OCI-LY1 (cell line): ENCODE results near the gene IREB2.

Experiments used
- H2AFZ ChIP-seq: fragments of 200-600 bp; sonication (generic), shearing (Covaris generic); 2 replicates; pipeline ENCODE4 v1.6.0; 2014; ENCODE audit warnings: antibody characterized with exemption, mild to moderate bottlenecking, low read length
- H3F3A ChIP-seq: fragments of 200-600 bp; sonication (generic), shearing (Covaris generic); 2 replicates; pipeline ENCODE4 v1.6.0; 2014; ENCODE audit warnings: mild to moderate bottlenecking, antibody characterized with exemption, low read length, moderate library complexity; ENCODE audit not compliant: insufficient read depth
- H3K27ac ChIP-seq: fragments of 200-600 bp; sonication (generic); 2 replicates; pipeline ENCODE4 v1.5.1; 2014; ENCODE audit warnings: low read length, mixed run types, mild to moderate bottlenecking, low read depth; ENCODE audit not compliant: poor library complexity, severe bottlenecking
- H3K27me3 ChIP-seq: fragments of 200-600 bp; sonication (generic); 2 replicates; pipeline ENCODE4 v1.6.0; 2014; ENCODE audit warnings: antibody characterized with exemption, mild to moderate bottlenecking, low read length, moderate library complexity; ENCODE audit not compliant: insufficient read depth
- H3K36me3 ChIP-seq: fragments of 200-600 bp; sonication (generic); 2 replicates; pipeline ENCODE4 v1.6.1; 2014; ENCODE audit warnings: mild to moderate bottlenecking, antibody characterized with exemption, low read length, moderate library complexity, mixed read lengths; ENCODE audit not compliant: insufficient read depth
- H3K4me1 ChIP-seq: fragments of 200-600 bp; sonication (generic); 2 replicates; pipeline ENCODE4 v1.5.1; 2014; ENCODE audit warnings: mild to moderate bottlenecking, low read length, moderate library complexity; ENCODE audit not compliant: insufficient read depth, severe bottlenecking
- H3K4me2 ChIP-seq: fragments of 200-600 bp; sonication (generic), shearing (Covaris generic); 2 replicates; pipeline ENCODE4 v1.6.1; 2014; ENCODE audit warnings: low read length
- H3K4me3 ChIP-seq: fragments of 200-600 bp; sonication (generic); 2 replicates; pipeline ENCODE4 v1.5.1; 2014; ENCODE audit warnings: low read length, low read depth, mild to moderate bottlenecking, mixed read lengths; ENCODE audit not compliant: poor library complexity, severe bottlenecking
- H3K79me2 ChIP-seq: fragments of 200-600 bp; shearing (Covaris generic); 2 replicates; pipeline ENCODE4 v1.6.1; 2016; ENCODE audit warnings: mixed run types, low read length, mixed read lengths; ENCODE audit not compliant: insufficient read depth
- H3K9ac ChIP-seq: fragments of 200-600 bp; sonication (generic), shearing (Covaris generic); 2 replicates; pipeline ENCODE4 v1.6.1; 2014; ENCODE audit warnings: mild to moderate bottlenecking, low read length, mixed read lengths
- H3K9me2 ChIP-seq: fragments of 200-600 bp; sonication (generic), shearing (Covaris generic); 2 replicates; pipeline ENCODE4 v1.6.1; 2014; ENCODE audit warnings: low read depth, mild to moderate bottlenecking, low read length, mixed read lengths
- H3K9me3 ChIP-seq: fragments of 200-600 bp; shearing (Covaris generic); 2 replicates; pipeline ENCODE4 v1.6.1; 2014; ENCODE audit warnings: low read length, mixed read lengths
- H4K20me1 ChIP-seq: fragments of 200-600 bp; sonication (generic), shearing (Covaris generic); 2 replicates; pipeline ENCODE4 v1.6.0; 2016; ENCODE audit warnings: mild to moderate bottlenecking, low read length; ENCODE audit not compliant: insufficient read depth
- CTCF ChIP-seq: fragments of 200-600 bp; sonication (generic), shearing (Covaris generic); IDR thresholded peaks from 2 replicates; pipeline ENCODE4 v1.5.1; 2017; ENCODE audit warnings: mild to moderate bottlenecking, antibody characterized with exemption, low read length, moderate library complexity, mixed read lengths
- EZH2 ChIP-seq: fragments of 200-600 bp; sonication (generic), shearing (Covaris generic); IDR thresholded peaks from 2 replicates; pipeline ENCODE4 v1.8.0; 2017; ENCODE audit warnings: borderline replicate concordance, mixed run types, mild to moderate bottlenecking, antibody characterized with exemption, low read length, moderate library complexity, mixed read lengths

The IREB2 gene

GRCh38 chr15:78445875-78446274, 7.9 kb downstream of the IREB2 start:
- no peaks in the 10 kb centered on the region for H3K27me3 ChIP-seq
- peaks cover 75% of the 10 kb centered on the region for H3K36me3 ChIP-seq
- H3K9ac ChIP-seq, result no peak overlapping the region
- no peaks in the 10 kb centered on the region for H3K9me2 ChIP-seq
- H3K4me3 ChIP-seq, result no peak overlapping the region
- H3K4me2 ChIP-seq, result no peak overlapping the region
- peaks cover 3% of the 10 kb centered on the region for H3K4me1 ChIP-seq
- H3F3A ChIP-seq, result no peaks in the 10 kb centered on the region
- H3K9me3 ChIP-seq, result no peaks in the 10 kb centered on the region
- no peak for TF ChIP-seq EZH2
- no peak for TF ChIP-seq CTCF
- no peaks in the 10 kb centered on the region for H4K20me1 ChIP-seq
- no peak overlapping the region for H2AFZ ChIP-seq
- peaks cover 55% of the 10 kb centered on the region for H3K79me2 ChIP-seq
- H3K27ac ChIP-seq, result no peak overlapping the region

- Histone ChIP-seq H3K27ac (no peak overlapping the region), H3K4me1 (no peaks in the 10 kb centered on the region), H3F3A (no peaks in the 10 kb centered on the region), H3K9ac (no peak overlapping the region), H3K4me3 (no peak overlapping the region), H3K36me3 (peaks cover 69% of the 10 kb centered on the region), H4K20me1 (no peaks in the 10 kb centered on the region), H3K27me3 (no peaks in the 10 kb centered on the region), H3K79me2 (peaks cover 48% of the 10 kb centered on the region), H3K9me2 (no peaks in the 10 kb centered on the region), H3K4me2 (no peak overlapping the region), H2AFZ (no peak overlapping the region), H3K9me3 (no peaks in the 10 kb centered on the region)
- TF ChIP-seq CTCF (no peak), EZH2 (no peak)
Observed at GRCh38 chr15:78446551-78446950, 8.5 kb downstream of the IREB2 start.

- H3K9ac ChIP-seq, result no peak overlapping the region
- no peaks in the 10 kb centered on the region for H3K9me2 ChIP-seq
- no peaks in the 10 kb centered on the region for H3K9me3 ChIP-seq
- no peak overlapping the region for H2AFZ ChIP-seq
- peaks cover 50% of the 10 kb centered on the region for H3K36me3 ChIP-seq
- peaks cover 10% of the 10 kb centered on the region for H3K4me1 ChIP-seq
- no peak overlapping the region for H3K4me2 ChIP-seq
- H3K4me3 ChIP-seq, result no peak overlapping the region
- peaks cover 55% of the 10 kb centered on the region for H3K79me2 ChIP-seq
- H3K27ac ChIP-seq, result no peak overlapping the region
- H3K27me3 ChIP-seq, result no peaks in the 10 kb centered on the region
- no peak for TF ChIP-seq CTCF
- no peak for TF ChIP-seq EZH2
- H3F3A ChIP-seq, result no peaks in the 10 kb centered on the region
- H4K20me1 ChIP-seq, result no peaks in the 10 kb centered on the region
Observed at GRCh38 chr15:78448441-78449219, 10.6 kb downstream of the IREB2 start.
